ENCODE data around the gene PHLDA2.

DNA sequence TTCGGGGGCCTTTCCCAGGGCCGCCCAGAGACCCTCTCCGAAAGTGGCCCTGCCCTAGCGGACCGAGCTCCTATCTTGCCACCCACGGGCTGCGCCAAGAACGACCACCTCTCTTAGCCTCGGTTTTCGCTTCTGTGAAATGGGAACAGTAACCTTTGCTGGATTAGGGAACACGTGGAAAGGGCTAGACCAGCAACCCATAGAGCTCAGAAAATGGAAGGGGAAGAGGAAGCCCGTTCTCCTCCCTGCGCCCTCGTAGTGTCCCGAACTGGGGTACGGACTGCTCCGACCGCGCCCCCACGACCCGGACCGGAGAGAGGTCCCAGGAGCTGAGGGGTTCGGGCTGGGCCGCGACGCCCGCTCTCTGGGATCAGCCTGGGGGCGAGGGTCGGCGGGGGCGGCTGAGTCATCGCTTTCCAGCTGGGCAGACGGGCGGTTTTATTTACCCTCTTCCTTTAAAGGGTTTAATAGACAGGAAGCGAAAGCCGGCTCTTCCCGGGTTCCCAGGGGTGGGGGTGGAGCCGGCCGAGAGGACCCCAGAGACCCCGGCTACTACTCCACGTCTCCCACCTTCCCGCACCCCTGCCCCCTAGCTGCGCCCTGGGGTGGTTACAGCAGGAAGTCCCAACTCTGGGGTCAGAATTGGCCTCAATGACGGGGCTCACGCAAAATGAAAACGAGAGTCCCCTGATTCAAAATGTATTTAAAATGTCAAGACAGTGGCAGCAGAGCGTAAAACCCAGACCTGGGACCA, 907 bp upstream of the PHLDA2 start:
- TF ChIP-seq POLR2A (IDR thresholded peaks at IDR 0.05), result no peak
- TF ChIP-seq, protein P1, sequence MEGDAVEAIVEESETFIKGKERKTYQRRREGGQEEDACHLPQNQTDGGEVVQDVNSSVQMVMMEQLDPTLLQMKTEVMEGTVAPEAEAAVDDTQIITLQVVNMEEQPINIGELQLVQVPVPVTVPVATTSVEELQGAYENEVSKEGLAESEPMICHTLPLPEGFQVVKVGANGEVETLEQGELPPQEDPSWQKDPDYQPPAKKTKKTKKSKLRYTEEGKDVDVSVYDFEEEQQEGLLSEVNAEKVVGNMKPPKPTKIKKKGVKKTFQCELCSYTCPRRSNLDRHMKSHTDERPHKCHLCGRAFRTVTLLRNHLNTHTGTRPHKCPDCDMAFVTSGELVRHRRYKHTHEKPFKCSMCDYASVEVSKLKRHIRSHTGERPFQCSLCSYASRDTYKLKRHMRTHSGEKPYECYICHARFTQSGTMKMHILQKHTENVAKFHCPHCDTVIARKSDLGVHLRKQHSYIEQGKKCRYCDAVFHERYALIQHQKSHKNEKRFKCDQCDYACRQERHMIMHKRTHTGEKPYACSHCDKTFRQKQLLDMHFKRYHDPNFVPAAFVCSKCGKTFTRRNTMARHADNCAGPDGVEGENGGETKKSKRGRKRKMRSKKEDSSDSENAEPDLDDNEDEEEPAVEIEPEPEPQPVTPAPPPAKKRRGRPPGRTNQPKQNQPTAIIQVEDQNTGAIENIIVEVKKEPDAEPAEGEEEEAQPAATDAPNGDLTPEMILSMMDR (IDR thresholded peaks at IDR 0.05), result peak in 1 of 6 experiments; percentile 3
